ENCODE data around the gene CEP170.

CEP170 gene

DNA sequence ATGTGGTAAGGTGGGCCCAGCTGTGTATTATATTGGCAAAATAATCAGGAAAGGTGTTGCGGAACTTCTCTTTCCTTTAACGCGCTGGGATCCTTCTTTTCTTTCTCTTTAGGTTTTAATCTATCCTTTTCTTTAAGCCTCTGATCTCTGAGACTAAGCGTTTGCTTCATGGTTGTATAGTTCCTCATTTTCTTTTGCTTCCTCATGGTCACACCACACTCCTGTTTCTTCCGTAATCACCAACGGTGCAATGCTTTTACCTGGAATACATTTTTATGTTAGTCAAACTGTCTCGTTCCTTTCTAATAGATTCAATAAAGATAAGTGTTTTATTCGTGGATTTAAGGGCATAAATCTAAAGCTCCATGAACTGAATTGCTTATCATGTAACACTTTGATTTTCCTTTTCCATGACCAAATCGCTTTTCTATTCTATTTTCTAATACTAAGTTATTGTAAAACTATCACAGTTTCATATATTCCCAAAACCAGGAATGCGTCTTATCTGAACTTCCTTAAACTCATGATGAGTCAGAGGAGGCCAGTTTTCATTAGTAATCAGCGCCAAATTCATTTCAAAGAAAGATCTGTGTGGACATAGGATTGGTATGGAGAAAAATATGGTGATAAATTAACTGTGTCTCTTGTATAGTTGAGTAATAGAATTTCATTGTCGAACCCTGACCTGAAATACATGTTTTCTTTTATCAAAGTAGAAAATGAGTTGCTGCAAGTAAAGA, 13.0 kb upstream of the CEP170 start:
- FAIRE-seq = no peak

DNA sequence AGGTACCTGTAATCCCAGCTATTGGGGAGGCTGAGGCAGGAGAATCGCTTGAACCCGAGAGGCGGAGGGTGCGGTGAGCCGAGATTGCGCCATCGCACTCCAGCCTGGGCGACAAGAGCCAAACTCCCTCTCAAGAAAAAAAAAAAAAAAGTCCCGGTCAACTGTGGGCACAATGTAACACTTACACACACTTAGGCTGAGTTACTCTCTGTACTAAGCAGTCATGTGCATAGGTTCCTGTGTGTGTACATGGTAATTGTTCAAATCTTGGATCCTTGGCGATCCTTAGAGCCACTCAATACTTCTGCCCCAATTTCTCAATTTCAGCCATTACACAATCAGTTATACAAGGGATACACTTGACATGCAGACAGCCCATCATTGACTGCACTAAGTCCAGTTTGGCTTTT, 12.4 kb upstream of the CEP170 start:
- no peak for FAIRE-seq

GRCh38 chr1:243266231-243266630, 11.2 kb upstream of the CEP170 start:
- FAIRE-seq = no peak

DNA sequence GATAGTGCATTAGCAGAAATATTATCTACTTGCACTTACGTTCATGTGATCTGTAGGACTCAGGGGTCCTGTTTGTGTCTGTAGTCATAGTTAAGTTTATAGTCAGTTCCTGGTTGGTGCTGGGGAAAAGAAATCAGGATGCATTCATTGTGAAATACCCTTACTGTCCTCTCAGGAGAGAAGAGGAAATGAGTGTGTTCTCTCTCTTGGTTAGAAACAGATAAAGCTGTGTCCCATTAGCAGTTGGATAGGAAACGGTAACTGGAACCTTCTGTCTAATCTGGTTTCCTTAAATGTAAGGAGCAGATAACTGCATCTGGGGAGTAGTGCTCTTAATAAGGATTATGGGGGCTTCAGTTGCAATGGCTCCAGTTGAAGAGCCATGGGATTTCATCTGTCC, 9.6 kb upstream of the CEP170 start:
- no peak for FAIRE-seq

DNA sequence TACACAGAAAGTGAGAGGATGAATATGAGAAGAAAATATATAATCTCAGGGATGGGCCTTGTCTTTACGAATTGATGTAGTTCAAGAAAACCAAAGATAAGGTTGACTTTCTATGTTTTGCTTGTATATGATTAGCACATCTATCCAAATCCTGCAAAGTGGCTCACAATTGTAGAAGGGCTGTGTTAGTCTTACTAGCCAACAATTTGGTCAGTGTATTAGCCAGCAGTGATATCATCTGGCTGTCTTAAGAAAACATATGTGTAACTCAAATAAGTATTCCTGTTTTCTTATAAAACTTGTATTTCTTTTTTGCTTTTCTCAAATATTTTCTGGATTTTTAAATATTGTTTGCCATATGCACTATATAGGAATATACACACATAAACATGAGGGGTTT, 6.3 kb upstream of the CEP170 start:
- no peak for FAIRE-seq

GRCh38 chr1:243260221-243260880, 5.3 kb upstream of the CEP170 start:
- FAIRE-seq = no peak

GRCh38 chr1:243258731-243259130, 3.6 kb upstream of the CEP170 start:
- no peak for FAIRE-seq

GRCh38 chr1:243257189-243257588, 2.1 kb upstream of the CEP170 start:
- FAIRE-seq = no peak

DNA sequence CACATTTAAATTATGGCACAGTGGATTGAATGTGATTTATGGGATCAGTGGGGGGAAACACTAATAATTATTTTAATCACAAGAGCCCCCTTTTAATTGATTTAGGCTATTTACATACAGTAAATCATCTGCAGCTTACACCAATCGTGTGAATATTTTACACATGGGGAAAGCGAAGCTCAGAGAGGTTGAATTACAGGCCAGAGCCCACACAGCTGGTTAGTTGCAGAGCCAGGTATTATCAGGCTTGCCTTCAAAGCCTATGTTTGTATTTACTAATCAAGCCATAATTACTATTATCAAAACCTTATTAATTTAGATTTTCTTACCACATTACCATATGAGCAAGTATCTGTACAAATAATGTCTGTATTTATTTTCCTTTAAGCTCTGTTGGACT, 1.5 kb upstream of the CEP170 start:
- FAIRE-seq = no peak

DNA sequence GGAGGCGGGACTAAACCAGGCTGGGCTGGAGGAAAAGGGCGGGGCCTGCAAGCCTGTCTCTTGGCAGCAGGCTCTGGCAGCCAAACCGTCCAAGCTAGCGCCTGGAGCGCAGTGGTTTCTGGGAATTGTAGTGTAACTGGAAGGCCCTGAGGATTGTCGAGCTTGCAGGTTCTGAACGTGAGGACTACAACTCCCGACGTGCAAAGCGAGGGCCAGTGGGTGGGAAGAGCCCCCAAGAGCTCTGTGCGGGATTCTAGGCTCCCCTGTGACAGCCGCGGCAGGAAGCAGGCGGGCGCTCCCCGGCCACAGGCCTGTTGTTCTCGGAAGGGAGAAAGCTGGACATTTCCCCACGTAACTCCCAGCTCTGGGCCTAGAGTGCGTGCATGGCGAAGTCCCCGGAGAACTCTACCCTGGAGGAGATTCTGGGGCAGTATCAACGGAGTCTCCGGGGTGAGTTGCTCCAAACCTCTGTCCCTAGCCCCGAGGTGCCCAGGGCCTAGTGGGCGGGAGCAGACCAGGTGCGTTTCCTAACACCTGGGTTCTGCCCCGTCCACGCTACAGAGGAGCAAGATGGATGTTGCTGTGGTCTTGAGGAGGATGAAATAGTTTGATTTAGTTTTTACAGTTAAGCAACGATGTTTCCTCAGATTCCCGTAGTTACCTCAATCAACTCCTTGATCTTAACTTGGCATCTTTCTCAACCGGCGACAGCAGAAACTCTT, 871 bp upstream of the CEP170 start, which contains the start of gene SDCCAG8:
TSS of gene SDCCAG8 (plus strand) at position 251 of the 722 bp plus-strand sequence. CDS start at position 384, 133 bp downstream.
- FAIRE-seq = peak; percentile 99

GRCh38 chr1:243254233-243254926, 701 bp downstream of the CEP170 start:
- FAIRE-seq = no peak

GRCh38 chr1:243253926-243254232, 1.2 kb downstream of the CEP170 start:
- FAIRE-seq = no peak

- no peak for FAIRE-seq
These were observed 1.7 kb downstream of the CEP170 start for GRCh38 chr1:243253211-243253925.

DNA sequence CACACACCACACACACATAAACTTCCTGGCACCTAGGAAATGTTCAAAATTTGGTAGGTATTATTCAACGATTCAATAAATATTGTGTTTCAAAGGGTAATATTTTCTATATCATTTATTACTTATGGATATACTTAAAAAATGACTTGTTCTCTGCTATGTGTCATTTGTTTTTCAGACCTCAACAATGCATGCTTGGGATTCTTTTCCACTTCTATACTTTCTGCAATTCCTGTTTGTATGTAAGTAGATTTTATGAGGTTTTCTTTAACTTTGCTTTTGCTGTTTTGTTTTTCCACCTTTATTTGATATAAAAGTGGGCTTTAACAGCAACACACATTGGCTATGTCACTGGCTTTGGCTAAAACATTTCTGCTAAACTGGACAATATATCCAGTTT, 3.5 kb downstream of the CEP170 start:
- FAIRE-seq = no peak

GRCh38 chr1:243250102-243250501, 5.0 kb downstream of the CEP170 start:
- no peak for FAIRE-seq

- no peak for FAIRE-seq
These were observed 5.9 kb downstream of the CEP170 start for GRCh38 chr1:243249214-243249613.

GRCh38 chr1:243247901-243248300, 7.2 kb downstream of the CEP170 start:
- FAIRE-seq = no peak

DNA sequence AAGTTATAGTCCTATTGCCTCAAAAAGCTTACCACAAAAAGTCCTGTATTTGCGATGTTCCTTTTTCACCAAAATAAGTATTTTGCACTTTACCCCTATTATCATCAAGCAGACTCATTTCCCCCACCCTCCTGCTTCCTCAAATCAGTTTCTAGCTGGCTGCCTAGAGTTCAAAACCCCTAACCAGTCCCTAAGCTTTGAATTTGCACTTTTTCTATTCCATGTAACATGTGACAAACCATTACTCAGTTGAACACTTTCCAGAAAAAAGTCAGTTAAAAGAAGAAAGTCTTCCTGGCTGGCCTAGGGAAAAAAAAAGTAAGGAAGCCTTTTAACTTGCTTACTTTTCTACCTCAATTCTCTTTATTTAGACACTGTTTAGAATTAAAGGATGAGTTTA, 8.2 kb downstream of the CEP170 start:
- no peak for FAIRE-seq

- FAIRE-seq = no peak
These were observed 10.6 kb downstream of the CEP170 start for GRCh38 chr1:243244432-243244841.

GRCh38 chr1:243236604-243237252, 18.4 kb downstream of the CEP170 start:
- FAIRE-seq = no peak

GRCh38 chr1:243234978-243235647, 20.0 kb downstream of the CEP170 start:
- no peak for FAIRE-seq

- no peak for FAIRE-seq
These were observed 21.2 kb downstream of the CEP170 start for GRCh38 chr1:243233908-243234307.

All from TTC549 (cell line).